ENCODE data around the gene SAMD4A. TPM values are rescaled to one million over a fixed set of nuclear protein-coding genes. Genes with fewer than 3 reads are reported as not detected.

SAMD4A gene
- total and polyA plus RNA-seq, 12 donors = 14.0 to 284 (median 191) TPM

GRCh38 chr14:54782751-54783659 lies 216.1 kb downstream of the SAMD4A start:
- ATAC-seq = no peak
- TF ChIP-seq, protein P1, sequence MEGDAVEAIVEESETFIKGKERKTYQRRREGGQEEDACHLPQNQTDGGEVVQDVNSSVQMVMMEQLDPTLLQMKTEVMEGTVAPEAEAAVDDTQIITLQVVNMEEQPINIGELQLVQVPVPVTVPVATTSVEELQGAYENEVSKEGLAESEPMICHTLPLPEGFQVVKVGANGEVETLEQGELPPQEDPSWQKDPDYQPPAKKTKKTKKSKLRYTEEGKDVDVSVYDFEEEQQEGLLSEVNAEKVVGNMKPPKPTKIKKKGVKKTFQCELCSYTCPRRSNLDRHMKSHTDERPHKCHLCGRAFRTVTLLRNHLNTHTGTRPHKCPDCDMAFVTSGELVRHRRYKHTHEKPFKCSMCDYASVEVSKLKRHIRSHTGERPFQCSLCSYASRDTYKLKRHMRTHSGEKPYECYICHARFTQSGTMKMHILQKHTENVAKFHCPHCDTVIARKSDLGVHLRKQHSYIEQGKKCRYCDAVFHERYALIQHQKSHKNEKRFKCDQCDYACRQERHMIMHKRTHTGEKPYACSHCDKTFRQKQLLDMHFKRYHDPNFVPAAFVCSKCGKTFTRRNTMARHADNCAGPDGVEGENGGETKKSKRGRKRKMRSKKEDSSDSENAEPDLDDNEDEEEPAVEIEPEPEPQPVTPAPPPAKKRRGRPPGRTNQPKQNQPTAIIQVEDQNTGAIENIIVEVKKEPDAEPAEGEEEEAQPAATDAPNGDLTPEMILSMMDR (IDR thresholded peaks at IDR 0.05) = peak in 2 of 9 donors; percentile 11 to 33
- Histone ChIP-seq H3K27ac (peak overlapping the region; percentile 71 to 98 (median 90)), H3K4me3 (no peak overlapping the region), H3K36me3 (peaks cover 0 to 94% (median 21%) of the 10 kb centered on the region in 9 donors), H3K27me3 (no peaks in the 10 kb centered on the region), H3K9me3 (no peaks in the 10 kb centered on the region), H3K4me1 (peaks cover 0 to 64% (median 45%) of the 10 kb centered on the region in 9 donors)
- intact Hi-C loops (cut with DNase I) = no loop called here
- no peak for DNase-seq
- 73 to 82% methylated on average over 14 of the region's 14 CpGs for WGBS, 2 donors

GRCh38 chr14:54783660-54784015 lies 216.7 kb downstream of the SAMD4A start:
- Histone ChIP-seq H3K27me3 (no peaks in the 10 kb centered on the region), H3K4me1 (peaks cover 0 to 62% (median 40%) of the 10 kb centered on the region in 9 donors), H3K4me3 (no peak overlapping the region), H3K27ac (peak overlapping the region; percentile 71 to 98 (median 90)), H3K9me3 (no peaks in the 10 kb centered on the region), H3K36me3 (peaks cover 0 to 94% (median 24%) of the 10 kb centered on the region in 9 donors)
- DNase-seq (no peak), ATAC-seq (peak in 1 of 8 donors; percentile 2)
- intact Hi-C loops (cut with DNase I) = no loop called here
- WGBS, 2 donors = 88 to 91% methylated on average over 5 of the region's 5 CpGs
- TF ChIP-seq, protein P1 (IDR thresholded peaks at IDR 0.05) = no peak

DNA sequence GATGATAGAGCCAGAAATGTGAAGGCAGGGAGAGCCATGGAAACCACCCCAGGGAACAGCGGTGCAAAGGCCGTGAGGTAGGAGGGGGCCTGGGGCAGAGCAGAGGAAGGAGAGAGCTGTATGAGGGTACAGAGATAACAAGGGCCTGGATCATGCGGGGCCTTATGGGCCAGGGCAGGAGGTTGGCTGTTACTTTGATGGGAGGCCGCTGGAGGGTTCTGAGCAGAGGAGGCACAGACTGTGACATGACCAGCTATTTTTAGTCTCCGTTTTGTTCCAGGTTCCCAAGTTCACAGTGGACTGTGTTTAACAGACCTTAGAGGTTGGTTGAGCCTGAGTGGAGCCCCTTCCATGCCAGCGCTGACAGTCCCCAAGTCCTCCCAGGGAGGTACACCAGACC lies 217.1 kb downstream of the SAMD4A start:
- Histone ChIP-seq H3K9me3 (no peaks in the 10 kb centered on the region), H3K4me1 (peaks cover 0 to 60% (median 38%) of the 10 kb centered on the region in 9 donors), H3K36me3 (peaks cover 0 to 94% (median 26%) of the 10 kb centered on the region in 9 donors), H3K27ac (peak overlapping the region; percentile 78 to 98 (median 92)), H3K4me3 (peak overlapping the region in 4 of 10 donors; percentile 6 to 24 (median 14)), H3K27me3 (no peaks in the 10 kb centered on the region)
- ATAC-seq (peak; percentile 74 to 91 (median 86)), DNase-seq (peak; percentile 61 to 82)
- TF ChIP-seq, protein P1 (IDR thresholded peaks at IDR 0.05) = no peak
- intact Hi-C loops (cut with DNase I) = no loop called here
- 43 to 62% methylated on average over 6 of the region's 6 CpGs for WGBS, 2 donors

DNA sequence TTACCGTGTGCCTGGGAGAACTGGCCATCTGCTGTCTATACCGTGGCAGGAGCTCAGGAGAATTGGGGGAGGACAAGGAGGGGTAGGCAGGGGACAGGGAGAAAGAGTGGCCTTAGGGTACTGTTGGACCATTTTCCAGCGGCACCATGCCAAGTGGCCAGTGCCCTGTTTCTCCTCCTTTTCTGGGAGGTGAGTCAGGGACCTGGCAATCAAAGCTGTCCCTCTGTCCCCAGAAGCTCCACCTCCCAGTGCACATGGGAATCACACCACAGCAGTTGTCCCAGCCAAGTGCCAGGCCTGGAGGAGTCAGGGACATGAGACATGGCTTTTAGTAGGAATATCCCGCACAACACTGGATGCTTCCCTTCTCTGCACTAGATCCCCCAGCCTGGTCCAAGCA lies 217.7 kb downstream of the SAMD4A start:
- TF ChIP-seq, protein P1 (IDR thresholded peaks at IDR 0.05) = no peak
- Histone ChIP-seq H3K36me3 (peaks cover 0 to 94% (median 26%) of the 10 kb centered on the region in 9 donors), H3K4me1 (peaks cover 0 to 59% (median 37%) of the 10 kb centered on the region in 9 donors), H3K4me3 (peak overlapping the region in 5 of 10 donors; percentile 6 to 24 (median 18)), H3K27me3 (no peaks in the 10 kb centered on the region), H3K9me3 (no peaks in the 10 kb centered on the region), H3K27ac (peak overlapping the region; percentile 78 to 98 (median 92))
- intact Hi-C loops (cut with DNase I) = no loop called here
- 46 to 66% methylated on average over 4 of the region's 4 CpGs for WGBS, 2 donors
- DNase-seq = peak; percentile 66 to 80
- peak; percentile 68 to 88 (median 86) for ATAC-seq

All from heart right ventricle (tissue), 16 donors.